Measurements from ENCODE around the gene TAS2R16. TPM values are rescaled to one million over a fixed set of nuclear protein-coding genes. Genes with fewer than 3 reads are reported as not detected.

Gene TAS2R16
- total and polyA plus RNA-seq, 2 donors (not counting 3 experiments of a cell fraction or from before 2014, with no cell fraction given) = not detected

DNA sequence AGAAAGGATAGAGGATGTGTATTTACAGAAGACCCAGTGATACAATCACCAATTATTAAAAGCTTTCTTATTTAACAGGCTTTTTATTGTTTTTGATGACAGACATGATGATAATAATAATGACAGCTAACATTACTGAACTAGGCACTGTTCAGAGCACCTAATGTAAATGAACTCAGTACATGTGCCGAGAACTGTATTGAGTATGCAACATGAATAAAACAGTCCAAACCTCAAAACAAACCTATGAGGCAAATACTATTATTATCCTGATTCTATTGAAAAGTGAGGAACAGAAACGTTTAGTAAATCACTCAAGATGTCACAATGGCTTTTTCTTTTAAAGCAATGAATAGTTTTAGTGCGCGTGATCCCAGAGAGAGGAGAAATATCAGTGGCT lies 27.1 kb downstream of the TAS2R16 start:
- BruUV-seq (replicated peaks) = no TSS peak
- intact Hi-C loops (cut with micrococcal nuclease) = no loop called here

More for the DNA sequence above, 27.1 kb downstream of the TAS2R16 start:
- ChIA-PET CTCF (no interaction called here), POLR2A (no interaction called here)
- H2AFZ ChIP-seq (ENCODE audit: low read depth, low read length) = no peak overlapping the region
- no peaks in the 10 kb centered on the region for H3K27me3 ChIP-seq (ENCODE audit: control insufficient read depth in 2 of 2, insufficient read depth in 2 of 2, low read length in 2 of 2)
- H3K27ac ChIP-seq (ENCODE audit: insufficient read depth, low read depth, low read length) = no peak overlapping the region
- no peaks in the 10 kb centered on the region for H4K20me1 ChIP-seq (replicated peaks; ENCODE audit: control insufficient read depth, extremely low read depth, insufficient read depth, low read length)
- DNase-seq (ENCODE audit: low read depth, low spot score) (no peak), FAIRE-seq (no peak)
- H3K9me1 ChIP-seq (replicated peaks; ENCODE audit: control insufficient read depth, extremely low read depth, insufficient read depth, low read length) = no peaks in the 10 kb centered on the region
- no peak overlapping the region for H3K4me3 ChIP-seq (replicated peaks in 1 of 3; ENCODE audit: insufficient read depth in 1 of 3, low read depth in 1 of 3, low read length in 3 of 3)
- no peaks in the 10 kb centered on the region for H3K36me3 ChIP-seq (ENCODE audit: control insufficient read depth in 2 of 2, extremely low read depth in 1 of 2, insufficient read depth in 2 of 2, low read length in 2 of 2)
- TF ChIP-seq, protein P1, sequence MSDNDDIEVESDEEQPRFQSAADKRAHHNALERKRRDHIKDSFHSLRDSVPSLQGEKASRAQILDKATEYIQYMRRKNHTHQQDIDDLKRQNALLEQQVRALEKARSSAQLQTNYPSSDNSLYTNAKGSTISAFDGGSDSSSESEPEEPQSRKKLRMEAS (IDR thresholded peaks at IDR 0.05; ENCODE audit: insufficient read depth, insufficient read length) = no peak
- TF ChIP-seq POLR2A (IDR thresholded peaks at IDR 0.05; ENCODE audit: low read depth, low read length) (no peak), POLR2AphosphoS5 (IDR thresholded peaks at IDR 0.05; ENCODE audit: insufficient read depth, low read depth, low read length) (no peak), FOS (IDR thresholded peaks at IDR 0.05; ENCODE audit: borderline replicate concordance, insufficient read depth, low read length) (no peak), GATA2 (IDR thresholded peaks at IDR 0.05; ENCODE audit: insufficient read depth, insufficient read length, low read depth, low read length) (no peak), MYC (IDR thresholded peaks at IDR 0.05; ENCODE audit: low read depth, low read length) (no peak), JUN (IDR thresholded peaks at IDR 0.05; ENCODE audit: borderline replicate concordance, insufficient read depth, insufficient read length, low read depth) (no peak), EZH2 (IDR thresholded peaks at IDR 0.05; ENCODE audit: borderline replicate concordance, low read depth, low read length, severe bottlenecking) (no peak)
- TF ChIP-seq, protein P2, sequence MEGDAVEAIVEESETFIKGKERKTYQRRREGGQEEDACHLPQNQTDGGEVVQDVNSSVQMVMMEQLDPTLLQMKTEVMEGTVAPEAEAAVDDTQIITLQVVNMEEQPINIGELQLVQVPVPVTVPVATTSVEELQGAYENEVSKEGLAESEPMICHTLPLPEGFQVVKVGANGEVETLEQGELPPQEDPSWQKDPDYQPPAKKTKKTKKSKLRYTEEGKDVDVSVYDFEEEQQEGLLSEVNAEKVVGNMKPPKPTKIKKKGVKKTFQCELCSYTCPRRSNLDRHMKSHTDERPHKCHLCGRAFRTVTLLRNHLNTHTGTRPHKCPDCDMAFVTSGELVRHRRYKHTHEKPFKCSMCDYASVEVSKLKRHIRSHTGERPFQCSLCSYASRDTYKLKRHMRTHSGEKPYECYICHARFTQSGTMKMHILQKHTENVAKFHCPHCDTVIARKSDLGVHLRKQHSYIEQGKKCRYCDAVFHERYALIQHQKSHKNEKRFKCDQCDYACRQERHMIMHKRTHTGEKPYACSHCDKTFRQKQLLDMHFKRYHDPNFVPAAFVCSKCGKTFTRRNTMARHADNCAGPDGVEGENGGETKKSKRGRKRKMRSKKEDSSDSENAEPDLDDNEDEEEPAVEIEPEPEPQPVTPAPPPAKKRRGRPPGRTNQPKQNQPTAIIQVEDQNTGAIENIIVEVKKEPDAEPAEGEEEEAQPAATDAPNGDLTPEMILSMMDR (IDR thresholded peaks at IDR 0.05; ENCODE audit: extremely low read depth in 1 of 2, insufficient read depth in 1 of 2, low read depth in 1 of 2, low read length in 2 of 2) = no peak
- H3K4me1 ChIP-seq (ENCODE audit: control insufficient read depth, extremely low read depth, insufficient read depth, low read length) = no peaks in the 10 kb centered on the region
- H3K9me3 ChIP-seq (replicated peaks; ENCODE audit: control insufficient read depth, insufficient read depth, low read length) = no peaks in the 10 kb centered on the region
- H3K9ac ChIP-seq (replicated peaks; ENCODE audit: extremely low read depth, insufficient read depth, low read length) = no peak overlapping the region
- H3K79me2 ChIP-seq (ENCODE audit: control insufficient read depth, insufficient read depth, low read length) = no peaks in the 10 kb centered on the region
- dilution Hi-C loops (cut with MboI; ENCODE audit: extremely low pct_ligation_motif_present, low sequenced_read_pairs) = no loop called here
- H3K4me2 ChIP-seq (ENCODE audit: insufficient read depth, low read length) = no peak overlapping the region
